HG02623 (cell line): ENCODE data around the gene ASIC2.

ENCODE experiments used
- ATAC-seq: cut with Tn5 transposase; IDR thresholded peaks from one replicate; pipeline ENCODE4 v1.9.1; 2021; ENCODE audit warnings: moderate library complexity; ENCODE audit not compliant: unreplicated experiment

Gene ASIC2

DNA sequence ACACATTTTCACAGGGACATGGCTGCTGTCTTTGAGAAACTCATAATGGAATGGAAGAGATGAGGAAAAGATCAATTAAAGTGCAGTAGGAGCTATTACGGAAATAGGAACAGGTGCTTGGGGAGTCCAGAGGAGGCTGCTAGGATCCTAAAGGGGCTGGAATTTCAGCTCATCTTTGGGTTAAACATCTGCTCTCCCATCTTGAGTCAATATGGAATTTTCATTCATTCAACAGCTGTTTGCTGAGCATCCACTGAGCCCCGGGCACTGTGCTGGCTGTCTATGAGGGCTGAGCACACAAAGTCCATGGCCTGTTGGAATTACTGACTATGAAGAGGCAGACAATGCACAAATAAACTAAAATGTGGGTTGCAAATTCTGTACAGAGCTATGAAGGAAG, 47.9 kb downstream of the ASIC2 start:
- no peak for ATAC-seq

DNA sequence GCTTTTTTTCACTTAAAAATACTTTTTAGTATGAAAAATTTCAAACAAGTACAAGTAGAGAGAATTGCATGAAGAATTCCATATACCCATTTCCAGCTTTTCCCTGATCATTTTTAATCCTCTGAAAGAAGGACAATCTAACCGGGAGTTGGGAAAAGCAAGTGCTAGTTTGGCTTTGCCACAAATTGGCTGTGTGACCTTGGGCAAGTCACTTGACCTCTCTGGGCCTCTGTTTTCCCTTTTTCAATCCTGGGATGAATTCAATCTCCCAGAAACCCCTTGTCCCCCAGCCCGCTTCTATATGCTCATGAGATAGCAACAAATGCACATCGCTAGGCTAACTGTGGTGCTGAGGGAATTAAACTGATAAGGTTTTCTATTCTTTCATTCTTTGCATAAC, 49.4 kb downstream of the ASIC2 start:
- no peak for ATAC-seq

DNA sequence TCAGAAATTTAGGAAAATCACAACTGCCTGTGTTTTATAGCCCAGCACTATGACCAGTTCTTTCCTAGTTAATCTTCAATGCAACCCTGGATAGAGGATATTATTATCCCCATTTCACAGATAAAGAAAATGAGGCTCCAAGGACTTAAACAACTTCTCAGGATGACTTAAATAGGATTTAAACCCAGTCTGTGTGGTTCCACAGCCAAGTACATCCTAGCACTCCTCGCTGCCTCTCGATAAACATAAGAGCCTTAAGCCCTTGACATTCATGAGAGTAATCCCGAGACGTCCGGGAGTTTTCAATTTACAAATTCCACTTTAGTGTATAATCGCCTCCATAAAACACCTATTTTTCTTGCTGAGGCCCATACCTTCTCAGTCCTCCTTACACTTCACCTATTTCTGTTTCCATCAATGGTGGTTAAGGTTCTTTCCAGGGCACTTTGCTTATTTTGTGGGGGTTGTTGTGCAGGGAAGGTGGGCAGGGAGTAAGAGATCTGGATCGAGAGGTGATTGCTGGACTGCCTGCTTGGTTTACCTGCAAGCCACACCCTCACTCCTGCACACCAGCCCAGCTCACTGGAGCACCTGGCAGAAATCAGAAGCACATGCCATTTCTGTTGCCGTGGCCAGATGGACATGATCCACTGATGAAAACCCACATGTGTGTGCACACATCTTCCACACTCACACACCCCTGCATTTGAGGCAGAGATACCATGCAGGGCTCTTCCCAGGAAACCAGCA, 50.5 kb downstream of the ASIC2 start:
- ATAC-seq = no peak

DNA sequence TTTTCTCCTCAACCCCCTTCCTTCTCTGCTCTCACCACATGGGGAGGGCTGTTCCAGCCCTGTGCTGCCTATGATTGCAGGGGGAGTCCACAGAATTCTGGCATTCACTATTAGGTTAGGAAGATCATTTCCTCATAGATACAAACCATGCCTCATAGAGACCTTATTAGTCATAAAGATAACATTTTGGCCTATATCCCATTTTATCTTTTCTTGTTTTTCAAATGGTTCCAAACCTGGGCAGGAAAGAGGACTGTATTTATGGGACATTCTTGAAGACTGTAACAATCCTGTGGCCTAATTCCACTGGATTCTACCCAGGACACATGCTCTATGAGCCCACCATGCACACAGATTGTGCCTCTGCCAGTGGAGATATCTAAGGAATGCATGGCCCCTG, 51.7 kb downstream of the ASIC2 start:
- no peak for ATAC-seq

DNA sequence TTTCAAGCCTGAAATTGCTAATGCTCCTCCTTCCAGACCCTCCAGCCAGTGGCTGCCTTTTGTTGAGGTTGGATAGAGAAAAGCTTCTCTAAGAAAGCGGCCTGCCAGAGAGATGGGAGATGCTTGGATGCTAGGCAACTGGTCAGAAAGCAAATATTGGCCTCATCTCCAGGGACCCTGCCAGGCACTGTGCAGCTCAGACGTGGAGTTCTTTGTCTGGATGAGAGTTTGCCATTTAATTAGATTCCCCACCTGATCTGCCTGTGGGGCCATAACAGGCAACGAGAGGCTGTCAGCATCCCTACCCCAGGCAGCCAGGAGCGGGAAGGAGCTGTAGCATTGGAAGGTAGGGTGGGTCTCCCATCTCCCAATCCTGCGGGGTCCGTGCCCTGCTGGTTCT, 52.7 kb downstream of the ASIC2 start:
- ATAC-seq = no peak

DNA sequence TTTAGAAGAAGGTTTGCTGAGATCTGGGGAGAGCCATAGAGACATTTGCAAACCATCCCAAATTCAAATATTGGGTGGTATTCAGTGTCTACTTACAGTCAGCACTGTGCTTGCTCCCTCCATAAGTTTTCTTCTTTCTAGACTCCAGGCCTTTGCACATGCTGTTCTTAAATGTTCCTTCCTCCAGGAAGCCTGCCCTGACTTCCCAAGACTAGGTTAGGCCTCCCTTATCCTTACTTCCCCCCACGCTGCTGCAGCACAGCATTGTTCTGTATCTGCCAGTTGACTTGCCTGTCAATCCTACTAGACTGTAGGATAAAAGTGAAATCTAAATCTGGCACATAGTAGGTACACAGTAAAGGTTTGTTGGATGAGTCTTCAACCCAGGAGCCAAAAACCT, 53.4 kb downstream of the ASIC2 start:
- no peak for ATAC-seq

DNA sequence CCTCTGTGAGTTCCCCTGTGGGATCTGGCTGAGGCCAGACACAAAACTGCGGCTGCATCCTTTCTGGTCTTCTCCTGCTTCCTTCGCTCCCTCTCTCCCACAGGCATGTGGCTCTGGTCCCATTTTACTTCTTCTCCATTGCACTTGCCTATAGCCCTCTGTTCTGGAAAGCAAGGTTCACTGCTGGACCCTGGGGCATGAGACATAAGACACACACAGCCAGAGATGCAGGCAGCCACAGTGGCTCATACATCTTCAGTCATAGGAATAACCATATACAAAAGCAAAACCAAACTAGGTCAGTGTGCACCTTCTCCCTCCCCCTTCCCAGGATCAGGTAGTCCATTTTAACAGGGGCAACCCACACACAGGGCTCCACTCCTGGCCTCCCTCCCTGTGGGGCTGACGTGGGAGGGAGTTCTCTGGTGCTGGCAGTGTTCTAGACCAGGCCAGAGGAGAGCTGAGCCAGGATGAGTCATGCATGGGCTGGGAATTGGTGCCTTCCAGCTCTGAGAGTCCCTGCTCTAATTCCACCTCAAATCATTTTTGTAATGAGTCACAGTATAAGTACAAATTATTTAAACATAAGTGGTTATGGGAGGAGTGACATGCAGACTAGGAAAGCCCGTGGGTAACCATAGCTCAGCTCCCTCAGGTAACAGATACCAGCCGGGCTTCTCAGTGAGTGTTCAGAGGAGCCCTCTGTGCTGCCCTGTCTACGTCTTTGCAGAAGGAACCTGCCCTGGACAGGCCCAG, 58.0 kb downstream of the ASIC2 start:
- ATAC-seq = no peak

DNA sequence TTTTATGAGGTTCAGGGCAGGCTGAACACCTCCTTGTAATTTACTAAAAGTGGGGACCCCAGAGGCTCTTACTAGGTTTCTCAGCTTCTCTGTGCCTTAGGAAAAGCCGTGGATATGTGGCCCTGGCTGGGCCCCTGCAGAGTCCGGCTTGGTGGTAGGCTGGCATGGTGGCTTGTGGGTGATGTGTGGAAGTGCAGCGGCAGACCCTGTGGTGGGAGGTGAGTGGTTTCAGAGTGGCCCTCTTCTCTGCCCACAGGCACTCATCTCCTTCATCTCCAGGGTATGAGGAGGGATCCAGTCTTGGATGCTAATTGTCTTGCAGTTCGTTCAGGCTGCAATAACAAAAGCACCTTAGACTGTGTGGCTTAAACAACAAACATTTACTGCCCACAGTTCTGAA, 58.9 kb downstream of the ASIC2 start:
- no peak for ATAC-seq

DNA sequence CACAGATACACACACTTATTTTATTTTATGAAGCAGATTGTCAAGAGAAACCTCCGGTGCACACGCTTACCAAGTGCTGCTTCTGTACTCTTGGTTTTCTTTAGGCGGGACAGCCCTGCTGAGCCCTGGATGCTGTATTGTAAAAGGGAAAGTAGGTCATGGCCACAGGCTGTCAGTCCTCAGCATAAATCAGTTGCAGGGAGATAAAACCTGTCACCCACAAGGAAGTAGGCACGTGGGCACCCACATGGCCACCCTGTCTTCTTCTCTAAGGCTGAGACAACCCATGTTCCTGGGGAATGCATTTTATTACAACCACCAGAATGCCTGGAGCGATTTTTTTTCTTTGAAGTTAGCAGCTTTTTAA, 59.3 kb downstream of the ASIC2 start:
- ATAC-seq = no peak

DNA sequence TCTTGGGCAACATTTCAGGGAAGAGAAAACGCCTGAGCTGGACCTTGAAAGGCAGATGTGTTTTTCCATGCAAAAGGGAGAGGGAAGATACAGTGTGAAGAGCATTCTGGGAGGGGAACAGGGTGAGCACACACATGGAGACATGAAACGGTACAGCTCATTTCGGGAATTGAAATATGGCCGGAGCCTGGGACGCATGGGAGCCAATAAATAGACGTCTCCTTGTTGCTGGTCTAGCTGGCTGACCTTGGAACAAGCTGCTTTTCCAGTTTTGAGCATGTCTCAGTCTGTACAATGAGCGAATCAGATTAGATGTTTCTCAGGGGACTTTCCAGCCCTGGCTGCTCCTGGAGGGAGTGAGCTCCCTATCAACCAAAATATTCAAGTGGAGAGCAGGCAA, 63.6 kb downstream of the ASIC2 start:
- ATAC-seq = no peak

DNA sequence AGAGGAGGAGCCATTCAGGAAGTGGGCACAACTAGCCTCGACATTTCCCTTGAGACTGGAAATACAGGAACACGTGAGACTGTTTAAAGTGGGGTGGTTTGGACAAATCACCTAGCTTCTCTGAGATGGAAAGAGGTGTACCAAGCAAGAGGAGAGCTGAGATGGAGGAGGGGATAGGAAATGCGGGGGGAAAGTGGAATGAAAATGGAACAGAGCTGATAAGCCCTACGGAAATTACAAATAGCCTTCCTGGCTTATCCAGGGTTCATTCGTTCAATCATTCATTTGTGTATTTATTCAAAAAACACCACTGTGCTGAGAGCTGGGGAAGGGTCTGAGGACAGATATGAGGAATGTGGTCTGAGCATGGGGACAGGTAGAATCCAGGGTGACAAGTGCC, 64.1 kb downstream of the ASIC2 start:
- ATAC-seq = no peak

DNA sequence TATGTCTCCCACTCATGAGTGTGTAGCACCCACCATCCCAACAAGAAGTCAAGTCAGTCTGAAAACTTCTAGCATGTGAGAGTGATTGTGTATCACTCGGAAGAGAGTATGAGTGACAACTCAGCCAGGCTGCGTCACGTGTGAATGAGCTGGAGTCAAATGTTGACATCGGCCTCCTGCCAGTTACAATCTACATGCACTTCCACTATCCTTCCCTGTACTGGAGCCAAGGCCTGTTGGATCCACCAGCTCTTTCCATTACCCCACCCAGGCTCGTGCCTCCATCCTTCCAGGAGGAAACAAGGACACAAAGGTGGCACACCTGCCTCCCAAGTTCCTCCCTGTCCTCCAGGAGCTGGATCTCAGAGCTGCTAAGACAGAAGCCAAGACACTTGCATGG, 64.5 kb downstream of the ASIC2 start:
- ATAC-seq = no peak

DNA sequence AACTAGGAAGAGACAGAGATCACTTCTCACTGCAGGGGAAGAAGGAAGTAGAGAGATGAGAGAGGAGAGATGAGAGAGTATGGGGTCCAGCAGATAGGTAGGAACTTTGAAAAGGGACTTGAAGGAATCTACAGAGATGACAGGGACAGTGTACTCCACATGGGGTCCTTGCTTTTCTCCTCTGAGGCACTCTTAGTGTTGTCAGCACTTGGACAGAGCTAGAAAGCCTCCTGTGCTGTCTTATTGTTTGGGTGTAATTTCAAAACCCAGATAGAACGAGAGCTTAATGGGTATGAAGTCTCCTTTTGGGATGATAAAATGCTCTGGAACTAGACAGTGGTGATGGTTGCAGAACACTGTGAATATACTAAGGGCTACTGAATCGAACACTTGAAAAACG, 65.2 kb downstream of the ASIC2 start:
- ATAC-seq = no peak

DNA sequence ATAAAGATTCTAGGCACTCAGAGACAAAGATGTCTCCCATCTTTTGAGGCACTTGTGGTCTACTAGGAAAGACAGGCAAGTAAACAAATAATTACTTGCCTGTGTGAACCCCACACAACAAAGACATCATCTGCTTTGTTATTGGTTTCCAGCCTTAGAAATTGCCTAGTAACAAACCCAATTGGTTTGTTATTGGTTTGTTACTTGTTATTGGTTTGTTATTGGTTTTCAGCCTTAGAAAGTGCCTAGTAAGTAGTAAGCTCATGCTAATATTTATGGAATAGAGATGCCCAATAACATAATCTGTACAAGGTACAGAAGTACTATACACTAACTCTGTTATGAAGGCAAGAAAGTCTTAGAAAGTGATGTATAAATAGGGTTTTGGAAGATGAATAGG, 67.1 kb downstream of the ASIC2 start:
- no peak for ATAC-seq

DNA sequence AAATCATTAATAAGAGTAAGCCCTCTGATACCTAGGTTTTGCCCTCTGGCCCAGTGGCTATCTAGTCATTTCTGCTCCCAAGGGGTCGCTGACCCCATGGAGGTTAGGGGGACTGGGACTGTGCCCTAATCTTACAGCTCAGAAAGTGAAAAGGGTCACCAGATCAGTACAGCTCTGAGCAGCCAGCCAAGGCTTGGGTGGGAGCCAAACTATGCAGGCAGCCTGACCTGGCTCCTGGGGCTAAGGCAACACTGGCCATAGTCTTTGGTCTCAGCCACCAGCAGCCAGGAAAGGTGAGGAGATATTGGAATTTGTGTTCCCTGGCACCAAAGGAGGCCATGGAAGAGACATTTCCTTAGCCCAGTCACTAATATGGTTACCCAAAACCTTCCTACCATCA, 67.6 kb downstream of the ASIC2 start:
- ATAC-seq = no peak

DNA sequence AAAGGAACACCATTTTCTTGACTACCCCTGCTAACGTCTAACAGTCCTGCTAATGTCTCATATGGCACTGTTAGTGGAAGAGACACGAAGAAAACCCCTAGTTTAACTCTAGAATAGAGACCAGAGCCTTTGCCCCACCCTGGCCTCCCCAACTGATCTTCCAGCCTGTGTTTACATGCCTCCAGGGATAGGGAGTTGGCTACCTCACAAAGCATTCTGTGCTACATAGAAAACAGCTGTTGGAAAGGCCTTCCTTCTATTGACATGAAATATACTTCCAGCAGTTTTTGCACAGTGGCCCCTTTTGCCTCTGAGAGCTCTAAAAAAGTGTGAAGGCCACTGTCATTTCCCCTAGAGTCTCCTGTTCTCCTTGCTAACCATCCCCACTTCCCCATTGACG, 73.1 kb downstream of the ASIC2 start:
- no peak for ATAC-seq

DNA sequence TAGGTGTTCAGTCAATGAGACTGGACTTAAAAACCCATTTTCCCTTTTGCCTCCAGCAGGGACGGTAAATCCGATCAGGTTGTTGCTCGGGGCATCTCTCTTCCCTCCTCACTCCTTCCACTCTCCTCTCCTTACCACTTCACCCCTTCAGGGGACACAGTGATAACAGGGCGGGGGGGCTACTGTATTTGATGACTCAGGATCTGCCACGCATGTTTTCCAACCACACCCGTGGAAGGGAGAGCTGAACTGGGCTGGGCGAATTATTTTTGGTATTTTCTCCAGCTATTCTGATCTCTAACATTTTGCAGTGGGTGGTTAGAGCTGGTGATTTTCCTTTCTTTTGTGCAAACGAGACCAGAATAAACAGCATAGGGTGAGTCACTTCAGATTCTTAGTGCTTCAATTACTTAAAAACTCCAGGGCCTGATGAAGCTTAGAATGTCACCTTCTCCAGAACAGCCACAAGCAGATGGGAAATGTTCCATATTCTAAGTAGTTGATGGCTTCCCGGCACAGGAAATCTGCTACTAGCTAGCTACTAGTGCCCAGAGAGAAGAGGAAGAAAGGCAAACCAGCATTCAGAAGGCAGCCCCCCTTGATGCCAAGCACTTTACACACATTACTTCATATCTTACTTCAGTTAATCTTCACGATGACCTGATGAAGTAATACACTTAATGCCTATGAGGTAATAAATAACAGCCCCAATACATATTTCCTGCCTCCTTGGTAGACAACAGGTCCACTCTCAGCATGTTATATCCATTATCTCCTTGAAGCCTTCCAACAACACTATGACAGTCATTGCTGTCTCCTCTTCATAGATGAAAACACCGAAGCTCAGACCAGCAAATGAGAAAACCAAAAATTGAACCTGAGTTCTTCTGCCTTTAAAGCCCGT, 74.1 kb downstream of the ASIC2 start:
- ATAC-seq = no peak

DNA sequence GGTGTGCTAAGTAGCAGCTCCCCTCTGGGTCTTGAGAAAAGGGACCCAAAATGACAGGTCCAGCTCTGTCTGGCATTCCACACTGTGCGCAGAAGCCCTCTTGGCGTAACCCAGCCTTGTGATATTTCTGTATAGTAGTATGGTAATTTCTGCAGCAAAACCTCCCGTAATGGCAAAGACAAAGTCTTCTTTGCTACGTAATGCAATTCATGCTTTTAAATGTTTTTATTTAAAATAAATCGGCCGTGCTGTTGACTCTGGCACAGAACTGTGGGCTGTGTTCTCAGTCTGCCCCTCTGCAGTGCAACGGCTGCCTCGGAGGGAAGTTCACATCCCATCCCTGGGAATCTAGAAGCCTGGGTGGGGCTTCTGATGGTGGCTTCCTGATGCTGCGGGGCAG, 75.2 kb downstream of the ASIC2 start:
- ATAC-seq = no peak

DNA sequence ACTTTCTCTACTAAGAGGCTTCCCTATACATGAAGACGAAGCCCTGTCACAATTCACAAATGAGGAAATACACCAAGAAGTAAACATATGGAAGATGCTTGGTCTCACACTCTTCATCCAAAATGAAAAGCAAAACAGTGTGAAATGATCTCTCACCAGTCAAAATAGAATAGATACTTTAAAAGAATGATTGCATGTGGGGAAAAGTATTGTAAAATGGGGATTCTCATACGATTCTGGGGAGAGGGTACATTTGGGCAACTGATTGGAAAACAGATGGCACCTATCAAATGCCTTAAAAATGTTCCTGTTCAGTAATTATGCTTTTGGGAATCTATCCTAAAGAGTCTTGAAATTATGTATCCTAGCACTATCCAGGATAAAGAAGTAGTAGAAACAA, 78.1 kb downstream of the ASIC2 start:
- no peak for ATAC-seq

DNA sequence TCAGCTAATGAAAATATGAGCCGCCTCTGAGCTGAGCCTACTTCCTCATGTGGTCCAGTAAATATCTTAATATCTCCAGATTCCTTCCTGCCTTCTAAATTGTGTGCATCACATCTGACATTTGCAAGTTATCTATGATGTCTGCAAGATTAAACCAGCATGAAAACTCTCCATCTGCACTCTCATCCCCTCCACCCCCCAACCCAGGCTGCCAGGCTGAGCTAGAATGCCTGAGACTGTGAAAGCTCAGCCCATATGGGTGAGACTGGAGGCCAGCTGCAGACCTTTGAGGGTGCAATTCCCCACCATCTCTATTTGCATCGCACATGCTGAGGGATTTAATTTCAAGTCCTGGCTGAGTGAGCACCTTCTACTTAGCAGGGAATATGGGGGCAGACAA, 82.8 kb downstream of the ASIC2 start:
- no peak for ATAC-seq

DNA sequence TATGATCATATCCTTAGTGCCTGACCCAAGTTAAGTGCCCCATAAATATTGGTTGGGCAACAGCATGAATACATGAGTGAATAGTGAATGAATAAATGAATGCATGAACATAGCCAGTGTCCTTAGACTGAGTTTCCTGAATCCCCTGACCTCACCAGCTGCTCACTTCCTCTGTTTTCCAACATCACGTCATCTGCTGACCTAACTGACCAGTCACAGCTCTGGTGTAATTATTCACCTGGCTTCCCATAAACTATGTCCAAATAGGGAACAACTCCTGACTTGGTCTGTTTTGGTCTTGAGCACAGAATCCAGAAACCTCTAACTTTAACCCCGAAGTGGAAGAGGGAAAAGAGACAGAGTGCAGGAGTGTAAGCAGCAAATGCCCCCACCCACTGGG, 83.4 kb downstream of the ASIC2 start:
- ATAC-seq = no peak

DNA sequence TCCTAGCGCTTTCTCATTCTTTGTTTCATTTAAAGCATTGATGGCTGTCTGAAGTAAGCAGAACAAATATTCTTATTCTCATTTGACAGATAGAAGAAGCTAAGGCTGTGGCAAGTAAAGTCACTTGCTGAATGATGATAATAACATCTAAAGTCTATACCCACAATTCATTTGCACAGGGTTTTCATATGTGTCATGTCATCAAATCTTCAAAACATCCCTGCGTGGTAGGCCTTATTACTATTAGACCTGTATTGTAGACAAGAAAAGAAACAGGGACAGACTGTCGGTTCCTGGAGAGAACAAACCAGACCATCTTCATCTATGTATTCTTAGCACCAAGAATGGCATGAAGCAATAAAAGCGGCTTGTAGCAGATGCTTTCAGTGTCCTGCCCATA, 85.9 kb downstream of the ASIC2 start:
- ATAC-seq = no peak
